ENCODE data around the gene GPC5.

DNA sequence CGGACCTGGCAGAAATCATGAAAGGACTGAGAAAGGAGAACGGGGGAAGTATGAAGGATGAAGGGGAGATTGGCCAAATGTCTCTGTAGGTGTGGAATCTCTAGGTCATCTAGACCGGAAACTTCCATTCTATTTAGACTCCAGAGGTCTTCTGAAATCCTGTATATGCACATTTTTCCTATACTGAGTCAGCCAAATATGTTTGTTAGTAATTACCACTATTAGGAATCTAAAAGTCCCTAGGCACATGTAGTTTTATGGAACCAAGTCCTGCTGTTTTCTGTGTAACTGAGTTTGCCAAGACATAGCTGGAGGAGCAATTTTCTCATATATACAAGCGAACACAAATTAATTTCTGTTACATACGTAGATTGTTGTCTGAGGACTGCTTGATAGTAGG lies 498.1 kb downstream of the GPC5 start:
- TF ChIP-seq NRL (CRISPR knock-in tag; IDR thresholded peaks at IDR 0.05; ENCODE audit: borderline replicate concordance): no peak
- TF ChIP-seq PHF21A (CRISPR knock-in tag; IDR thresholded peaks at IDR 0.05): no peak
- TF ChIP-seq ZNF678 (CRISPR knock-in tag; IDR thresholded peaks at IDR 0.05): no peak
- no peak for TF ChIP-seq FOXA3 (CRISPR knock-in tag; IDR thresholded peaks at IDR 0.05)
- TF ChIP-seq, protein P1, sequence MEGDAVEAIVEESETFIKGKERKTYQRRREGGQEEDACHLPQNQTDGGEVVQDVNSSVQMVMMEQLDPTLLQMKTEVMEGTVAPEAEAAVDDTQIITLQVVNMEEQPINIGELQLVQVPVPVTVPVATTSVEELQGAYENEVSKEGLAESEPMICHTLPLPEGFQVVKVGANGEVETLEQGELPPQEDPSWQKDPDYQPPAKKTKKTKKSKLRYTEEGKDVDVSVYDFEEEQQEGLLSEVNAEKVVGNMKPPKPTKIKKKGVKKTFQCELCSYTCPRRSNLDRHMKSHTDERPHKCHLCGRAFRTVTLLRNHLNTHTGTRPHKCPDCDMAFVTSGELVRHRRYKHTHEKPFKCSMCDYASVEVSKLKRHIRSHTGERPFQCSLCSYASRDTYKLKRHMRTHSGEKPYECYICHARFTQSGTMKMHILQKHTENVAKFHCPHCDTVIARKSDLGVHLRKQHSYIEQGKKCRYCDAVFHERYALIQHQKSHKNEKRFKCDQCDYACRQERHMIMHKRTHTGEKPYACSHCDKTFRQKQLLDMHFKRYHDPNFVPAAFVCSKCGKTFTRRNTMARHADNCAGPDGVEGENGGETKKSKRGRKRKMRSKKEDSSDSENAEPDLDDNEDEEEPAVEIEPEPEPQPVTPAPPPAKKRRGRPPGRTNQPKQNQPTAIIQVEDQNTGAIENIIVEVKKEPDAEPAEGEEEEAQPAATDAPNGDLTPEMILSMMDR (CRISPR knock-in tag; IDR thresholded peaks at IDR 0.05): no peak
- TF ChIP-seq, protein P2, sequence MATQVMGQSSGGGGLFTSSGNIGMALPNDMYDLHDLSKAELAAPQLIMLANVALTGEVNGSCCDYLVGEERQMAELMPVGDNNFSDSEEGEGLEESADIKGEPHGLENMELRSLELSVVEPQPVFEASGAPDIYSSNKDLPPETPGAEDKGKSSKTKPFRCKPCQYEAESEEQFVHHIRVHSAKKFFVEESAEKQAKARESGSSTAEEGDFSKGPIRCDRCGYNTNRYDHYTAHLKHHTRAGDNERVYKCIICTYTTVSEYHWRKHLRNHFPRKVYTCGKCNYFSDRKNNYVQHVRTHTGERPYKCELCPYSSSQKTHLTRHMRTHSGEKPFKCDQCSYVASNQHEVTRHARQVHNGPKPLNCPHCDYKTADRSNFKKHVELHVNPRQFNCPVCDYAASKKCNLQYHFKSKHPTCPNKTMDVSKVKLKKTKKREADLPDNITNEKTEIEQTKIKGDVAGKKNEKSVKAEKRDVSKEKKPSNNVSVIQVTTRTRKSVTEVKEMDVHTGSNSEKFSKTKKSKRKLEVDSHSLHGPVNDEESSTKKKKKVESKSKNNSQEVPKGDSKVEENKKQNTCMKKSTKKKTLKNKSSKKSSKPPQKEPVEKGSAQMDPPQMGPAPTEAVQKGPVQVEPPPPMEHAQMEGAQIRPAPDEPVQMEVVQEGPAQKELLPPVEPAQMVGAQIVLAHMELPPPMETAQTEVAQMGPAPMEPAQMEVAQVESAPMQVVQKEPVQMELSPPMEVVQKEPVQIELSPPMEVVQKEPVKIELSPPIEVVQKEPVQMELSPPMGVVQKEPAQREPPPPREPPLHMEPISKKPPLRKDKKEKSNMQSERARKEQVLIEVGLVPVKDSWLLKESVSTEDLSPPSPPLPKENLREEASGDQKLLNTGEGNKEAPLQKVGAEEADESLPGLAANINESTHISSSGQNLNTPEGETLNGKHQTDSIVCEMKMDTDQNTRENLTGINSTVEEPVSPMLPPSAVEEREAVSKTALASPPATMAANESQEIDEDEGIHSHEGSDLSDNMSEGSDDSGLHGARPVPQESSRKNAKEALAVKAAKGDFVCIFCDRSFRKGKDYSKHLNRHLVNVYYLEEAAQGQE (IDR thresholded peaks at IDR 0.05; ENCODE audit: borderline replicate concordance in 1 of 2, low read depth in 1 of 2, low read length in 2 of 2): no peak
- TF ChIP-seq POLR2AphosphoS5 (IDR thresholded peaks at IDR 0.05; ENCODE audit: low read depth, low read length): no peak
- no peak for TF ChIP-seq ZNF549 (CRISPR knock-in tag; IDR thresholded peaks at IDR 0.05)
- no peak for TF ChIP-seq ZNF83 (CRISPR knock-in tag; IDR thresholded peaks at IDR 0.05; ENCODE audit: borderline replicate concordance)
- no peak for TF ChIP-seq RBFOX2 (IDR thresholded peaks at IDR 0.05; ENCODE audit: low read depth, low read length)
- no peak for TF ChIP-seq TGIF2 (CRISPR knock-in tag; IDR thresholded peaks at IDR 0.05)

All from HepG2 (cell line).